NCI-H2029 (cell line): ENCODE results near the gene LRFN5.

Source experiments
- DNase-seq: peaks from one replicate; lab custom pipeline; 2025; lab: John Stamatoyannopoulos, UW

LRFN5 gene

DNA sequence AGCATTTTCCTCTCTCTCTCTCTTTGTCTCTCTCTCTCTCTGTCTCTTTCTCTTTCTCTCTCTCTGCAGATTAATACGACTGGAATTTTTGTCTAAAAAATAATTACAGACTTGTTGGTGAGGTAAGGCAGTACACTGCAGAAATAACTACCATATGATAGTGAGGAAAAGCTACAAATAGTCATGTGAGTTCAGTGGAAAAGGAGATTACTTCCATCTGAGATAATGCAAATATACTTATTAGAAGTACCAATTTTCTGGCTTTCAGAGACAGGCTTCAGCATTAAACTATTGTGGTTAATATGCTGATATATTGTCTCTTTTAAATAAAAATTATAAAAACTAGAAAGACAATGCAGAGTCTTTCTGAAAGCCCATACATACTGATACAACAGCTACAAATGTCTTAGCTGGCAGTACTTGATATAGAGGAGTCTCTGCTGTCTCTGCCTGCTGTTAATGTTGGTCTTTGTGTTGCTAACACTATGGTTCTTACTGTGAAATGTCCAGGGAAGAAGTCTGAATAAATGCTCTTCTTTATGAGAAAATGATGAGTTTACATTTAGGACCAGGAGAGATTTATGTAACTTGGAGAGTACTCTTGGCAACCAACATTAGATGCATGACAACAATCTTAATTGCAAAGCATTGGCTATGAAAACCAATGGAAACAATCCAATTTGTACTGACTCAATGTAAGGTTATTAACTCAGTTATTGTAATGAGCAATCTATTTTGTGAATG, 167.0 kb downstream of the LRFN5 start:
- DNase-seq: no peak

DNA sequence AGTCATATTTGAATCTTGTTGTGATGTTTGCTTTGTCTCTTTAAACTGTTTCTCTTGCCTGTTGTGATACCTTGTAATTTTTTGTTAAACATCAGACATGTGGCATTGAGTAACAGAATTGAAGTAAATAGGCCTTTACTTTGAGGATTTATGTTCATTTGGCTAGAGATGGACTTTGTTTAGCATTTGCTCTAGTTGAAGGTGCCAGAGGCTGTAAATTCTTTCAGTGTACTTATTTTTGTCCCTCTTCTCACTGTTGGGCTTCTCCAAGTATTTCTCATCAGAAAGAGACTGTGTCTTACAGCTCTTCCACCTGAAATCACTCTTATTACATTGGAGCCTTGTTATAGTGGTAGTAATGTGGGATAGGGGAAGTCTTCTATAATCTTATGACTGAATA, 175.8 kb downstream of the LRFN5 start:
- DNase-seq: no peak

DNA sequence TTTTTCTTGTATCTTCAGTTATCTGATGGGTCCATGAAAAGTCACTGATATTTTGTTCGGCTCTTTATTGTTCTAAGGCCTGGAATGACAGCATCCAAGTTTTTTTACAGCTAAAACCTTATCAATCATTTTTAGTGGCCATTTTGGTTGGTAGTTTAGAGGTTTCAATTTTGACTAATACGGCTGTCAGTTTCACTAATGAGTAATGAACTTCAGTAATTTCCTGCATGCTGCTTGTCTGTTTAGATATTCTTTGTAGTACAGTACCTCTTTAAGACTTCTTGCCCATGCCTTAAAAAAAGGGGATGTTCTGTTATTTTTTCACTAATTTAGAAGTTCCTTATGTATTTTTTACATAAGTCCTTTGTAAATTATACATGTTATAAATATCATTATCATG, 176.7 kb downstream of the LRFN5 start:
- no peak for DNase-seq

DNA sequence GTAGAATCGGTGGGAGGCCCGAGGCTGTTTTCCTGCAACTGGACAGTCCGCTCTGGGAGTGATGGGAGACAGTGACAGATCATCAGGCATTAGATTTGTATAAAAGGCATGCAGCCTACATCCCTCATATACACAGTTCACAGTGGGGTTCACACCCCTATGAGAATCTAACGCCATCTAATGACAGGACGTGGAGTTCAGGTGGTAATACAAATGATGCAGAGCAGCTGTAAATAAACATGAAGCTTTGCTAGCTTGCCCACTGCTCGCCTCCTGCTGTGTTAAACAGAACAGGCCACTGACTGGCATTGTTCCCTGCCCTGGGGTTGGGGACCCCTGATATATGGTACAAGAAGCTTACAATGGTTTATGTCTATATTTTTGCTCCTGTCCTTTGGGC, 179.0 kb downstream of the LRFN5 start:
- DNase-seq: no peak

DNA sequence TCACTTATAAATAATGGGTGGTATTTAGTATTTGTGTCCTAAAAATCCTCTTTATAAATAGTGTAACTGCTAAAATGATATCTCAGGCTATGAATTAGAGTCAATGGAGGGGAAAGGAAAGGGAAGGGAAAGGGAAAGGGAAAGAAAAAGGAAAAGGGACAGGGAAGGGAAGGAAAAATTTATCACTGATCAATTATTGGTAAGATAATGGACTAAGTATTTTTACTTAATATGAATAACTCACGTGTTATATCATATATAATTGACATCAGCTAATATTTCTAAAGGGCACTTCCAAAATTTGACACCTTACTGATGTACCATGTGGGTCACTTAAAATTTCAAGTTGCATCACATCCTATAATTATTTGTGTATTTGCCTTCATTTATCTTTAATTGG, 193.1 kb downstream of the LRFN5 start:
- DNase-seq: no peak

DNA sequence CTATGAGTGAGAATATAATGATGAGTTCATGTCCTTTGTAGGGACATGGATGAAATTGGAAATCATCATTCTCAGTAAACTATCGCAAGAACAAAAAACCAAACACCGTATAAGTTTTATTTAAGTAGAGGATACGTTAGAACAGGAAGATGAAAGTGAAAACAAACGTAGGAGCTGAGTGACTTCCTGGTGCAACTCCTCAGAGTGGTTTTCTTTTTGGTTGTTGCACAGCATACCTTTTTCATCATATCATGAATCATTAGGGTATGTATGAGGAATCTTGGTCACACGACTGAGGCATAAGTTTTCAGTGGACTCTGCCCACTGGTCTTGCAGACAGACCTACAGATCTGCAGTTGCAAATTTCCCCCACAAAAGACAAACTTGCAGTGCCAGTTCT, 199.0 kb downstream of the LRFN5 start:
- no peak for DNase-seq

DNA sequence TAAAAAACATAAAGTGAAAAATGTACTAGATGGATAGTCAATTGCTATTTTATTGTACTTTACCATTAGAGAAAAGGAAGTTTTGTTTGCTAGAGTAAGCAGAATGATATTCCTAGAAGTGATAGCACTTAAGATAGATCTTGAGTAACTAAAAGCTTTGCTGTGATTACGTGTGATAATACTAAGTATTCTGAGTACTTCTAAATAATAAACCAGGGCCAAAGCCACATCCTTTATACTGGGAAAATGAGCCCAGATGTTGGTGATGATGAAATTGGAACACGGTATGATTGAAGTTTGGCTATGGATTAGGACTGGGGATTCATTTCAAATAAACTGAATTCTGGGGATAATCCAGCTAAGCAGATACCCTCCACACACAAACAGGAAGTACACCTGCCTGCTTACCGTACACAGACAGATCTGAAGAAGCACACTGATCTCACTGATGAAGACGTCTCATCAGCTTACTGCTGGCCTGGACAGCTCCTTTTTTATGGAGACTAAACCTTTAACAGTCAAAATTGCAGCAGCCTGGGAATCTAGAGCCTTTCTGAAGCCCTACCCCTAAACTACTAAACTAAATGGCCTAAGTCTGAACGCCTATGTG, 199.8 kb downstream of the LRFN5 start:
- DNase-seq: no peak

DNA sequence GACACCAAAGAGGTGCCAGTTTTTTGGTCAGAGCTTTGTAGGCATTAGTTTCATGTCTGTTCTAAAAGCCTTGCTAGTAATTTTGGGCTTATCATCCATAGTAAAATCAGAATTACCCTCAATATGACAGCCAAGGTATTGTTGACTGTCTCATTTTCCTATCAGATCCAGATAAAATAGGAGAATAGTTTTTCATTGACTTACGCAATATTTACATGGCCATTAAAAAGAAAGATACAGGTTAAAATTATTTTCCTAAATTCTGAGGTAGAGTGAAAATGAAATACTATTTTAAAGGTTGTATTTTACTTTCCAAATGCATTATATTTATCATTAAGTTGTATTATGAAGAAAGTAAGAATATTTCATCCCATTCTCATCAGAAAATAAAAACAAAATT, 203.7 kb downstream of the LRFN5 start:
- DNase-seq: no peak

DNA sequence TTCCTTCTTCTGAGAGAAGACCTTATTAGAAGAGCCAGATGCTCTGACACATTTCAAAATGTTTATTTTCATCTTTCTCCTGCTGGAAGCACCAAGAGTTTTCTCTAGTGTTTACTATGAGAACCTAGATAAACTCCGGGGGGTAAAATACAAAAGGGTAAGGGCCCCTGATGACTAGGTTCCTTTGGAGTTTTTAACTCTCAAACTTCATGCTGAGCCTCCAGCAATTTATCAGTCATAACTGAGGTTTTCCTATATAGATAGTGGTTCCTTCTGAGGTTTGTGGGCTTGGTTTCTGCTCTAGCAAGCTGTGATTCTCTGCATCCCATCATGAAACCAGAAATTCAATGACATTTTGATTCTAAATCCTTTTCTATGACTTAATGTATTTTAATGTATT, 210.9 kb downstream of the LRFN5 start:
- DNase-seq: no peak

DNA sequence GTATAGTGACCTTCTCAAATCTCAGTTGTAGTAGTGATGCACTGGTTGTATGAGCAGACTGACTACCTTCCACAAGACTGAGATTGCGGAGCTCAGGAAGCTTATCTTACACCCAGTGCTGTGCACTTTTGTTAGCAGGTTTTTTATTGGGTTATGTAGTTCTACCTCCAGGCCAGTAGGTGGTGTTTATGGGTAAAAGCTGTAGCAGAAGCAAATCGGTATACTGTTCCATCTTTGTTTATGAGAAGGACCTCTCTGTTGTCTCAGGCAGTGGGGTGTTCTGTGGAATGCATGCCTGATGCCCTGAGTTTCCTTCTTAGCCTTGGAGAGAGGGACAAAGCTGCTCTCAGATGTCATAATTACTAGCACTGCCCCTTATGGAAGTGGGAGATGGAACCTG, 217.8 kb downstream of the LRFN5 start:
- DNase-seq: no peak

DNA sequence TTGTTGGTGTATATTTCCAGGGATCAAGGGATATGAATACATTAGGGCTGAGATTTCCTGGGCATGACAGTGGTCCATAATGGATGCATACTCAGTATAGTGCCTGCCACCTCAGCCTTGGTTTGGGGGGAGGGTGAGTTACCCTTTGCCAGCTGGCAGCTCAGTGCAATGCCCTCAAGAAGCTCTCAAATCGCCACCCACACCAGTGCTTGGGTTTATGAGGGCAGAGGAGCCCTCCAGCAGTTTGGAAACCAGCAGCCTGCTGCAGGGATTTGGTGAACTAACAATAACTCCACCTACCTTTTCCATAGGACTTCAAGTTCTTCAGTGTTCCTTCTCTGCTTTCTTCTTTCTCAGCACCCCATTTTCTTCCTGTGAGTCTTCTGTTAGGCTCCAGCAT, 218.9 kb downstream of the LRFN5 start:
- no peak for DNase-seq

DNA sequence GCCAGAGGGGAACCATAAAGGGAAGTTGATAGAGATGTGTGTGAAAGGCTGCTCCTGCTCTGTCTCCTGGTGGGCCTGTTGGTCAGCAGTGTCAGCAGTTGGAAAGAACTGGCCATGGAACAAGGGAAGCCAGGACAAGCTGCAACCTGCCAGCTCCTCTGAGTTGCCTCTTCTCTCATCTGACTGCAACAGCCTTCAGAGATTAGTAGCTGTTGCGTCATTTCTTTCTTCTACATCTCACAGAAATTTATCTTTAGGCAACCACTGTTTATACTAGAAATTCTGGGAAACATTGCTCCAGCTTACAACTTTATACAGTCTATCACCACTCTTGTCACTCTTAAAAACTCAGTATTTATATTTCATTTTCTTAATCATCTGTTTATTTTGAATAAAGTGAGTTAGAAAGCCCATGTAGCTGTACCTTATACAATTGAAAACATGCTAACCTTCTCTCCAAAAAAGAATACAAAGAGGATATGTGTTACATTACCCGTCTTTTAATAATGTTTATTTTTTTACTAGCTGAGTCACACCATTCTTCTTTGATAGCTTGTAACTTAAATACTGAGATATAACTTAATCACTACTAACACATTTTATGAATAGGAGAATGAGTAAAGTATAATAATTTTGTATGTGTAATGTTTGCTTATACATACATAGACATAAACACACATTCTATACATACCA, 224.2 kb downstream of the LRFN5 start:
- no peak for DNase-seq

DNA sequence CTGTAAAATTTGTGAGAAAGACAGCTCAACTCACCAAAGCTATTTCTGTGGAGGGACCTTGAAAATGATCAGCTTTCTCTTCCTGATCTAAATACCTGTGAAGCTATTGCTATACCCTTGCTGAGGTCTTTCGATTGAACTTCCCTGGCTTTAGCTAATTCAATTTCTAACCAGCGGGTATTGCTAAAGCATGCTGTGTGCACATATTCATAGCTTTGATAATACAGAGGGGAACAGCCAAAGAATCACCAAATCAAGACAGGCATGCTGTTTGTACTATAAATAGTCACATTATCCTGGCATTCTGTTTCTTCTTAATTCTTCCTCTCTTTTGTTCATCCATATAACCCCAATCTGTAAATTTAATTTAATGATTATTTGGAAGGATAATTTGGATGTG, 233.0 kb downstream of the LRFN5 start:
- no peak for DNase-seq

DNA sequence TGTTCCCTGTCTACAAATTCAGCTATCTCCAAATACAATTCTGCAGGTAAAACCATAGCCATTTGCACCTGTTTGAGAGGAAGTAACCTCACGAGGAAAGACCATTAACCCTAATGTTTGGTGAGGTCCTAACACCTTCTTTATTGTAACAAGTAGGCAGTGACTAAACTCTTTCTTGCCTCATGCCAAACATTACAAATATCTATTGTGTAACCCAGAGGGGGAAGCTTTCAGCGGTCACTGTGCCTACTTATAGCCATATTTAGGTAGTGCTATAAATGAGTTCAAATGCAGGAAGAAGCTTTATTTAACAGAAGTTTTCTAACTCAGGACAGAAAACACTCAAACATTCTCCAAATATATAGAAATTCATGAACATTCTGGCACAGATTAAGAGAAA, 252.7 kb downstream of the LRFN5 start:
- no peak for DNase-seq

DNA sequence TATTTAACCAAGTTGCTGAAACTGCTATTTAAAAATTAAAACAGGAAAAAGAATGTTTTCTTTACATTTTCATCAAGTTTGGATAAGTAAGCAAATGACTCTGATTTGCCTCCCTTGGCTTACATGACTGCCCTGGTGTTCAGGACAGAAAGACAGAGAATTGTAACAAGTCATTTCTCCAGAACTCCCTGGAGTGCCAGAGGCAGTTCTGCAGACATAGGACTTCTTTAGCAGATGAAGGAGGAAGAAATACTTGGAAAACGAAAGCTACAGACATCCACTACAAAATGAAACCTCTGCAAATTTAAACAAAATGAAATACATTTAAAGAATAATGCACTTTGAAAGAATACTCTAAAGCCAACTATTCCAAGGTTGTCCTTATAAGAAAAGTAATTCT, 253.9 kb downstream of the LRFN5 start:
- no peak for DNase-seq

DNA sequence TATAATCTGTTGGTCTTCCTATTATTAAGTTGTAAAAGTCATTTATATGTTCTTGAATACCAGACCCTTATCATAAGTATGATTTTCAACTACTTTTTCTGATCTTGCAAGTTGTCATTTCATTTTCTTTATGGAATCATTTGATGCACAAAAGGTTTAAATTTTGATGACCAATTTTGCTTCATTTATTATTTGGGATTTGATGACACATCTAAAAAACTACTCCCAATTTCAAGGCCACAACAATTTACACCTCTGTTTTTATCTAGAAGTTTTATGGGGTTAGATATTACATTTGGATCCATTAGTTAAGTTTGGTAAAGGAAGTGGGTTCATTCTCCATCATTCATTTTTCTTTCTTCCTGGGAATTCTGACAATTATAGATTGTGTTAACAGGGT, 259.2 kb downstream of the LRFN5 start:
- DNase-seq: no peak

DNA sequence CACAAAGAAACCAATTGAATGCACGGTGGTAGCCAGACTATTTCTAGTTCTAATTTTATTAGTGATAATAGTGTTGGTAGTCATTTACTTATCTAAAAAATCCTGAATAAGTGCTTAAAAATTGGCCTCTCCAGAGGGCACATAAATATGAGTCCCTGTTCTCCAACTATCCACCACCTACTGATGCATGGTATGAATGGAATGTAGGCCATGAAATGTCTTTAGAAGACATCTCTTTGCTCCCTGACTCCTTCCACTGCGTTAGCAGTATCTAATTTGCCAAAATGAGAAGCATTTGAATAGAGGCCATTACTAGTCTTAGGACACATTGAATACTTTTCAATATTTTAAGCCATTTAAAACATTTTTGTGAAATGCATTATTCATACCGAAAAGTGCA, 261.7 kb downstream of the LRFN5 start:
- no peak for DNase-seq

DNA sequence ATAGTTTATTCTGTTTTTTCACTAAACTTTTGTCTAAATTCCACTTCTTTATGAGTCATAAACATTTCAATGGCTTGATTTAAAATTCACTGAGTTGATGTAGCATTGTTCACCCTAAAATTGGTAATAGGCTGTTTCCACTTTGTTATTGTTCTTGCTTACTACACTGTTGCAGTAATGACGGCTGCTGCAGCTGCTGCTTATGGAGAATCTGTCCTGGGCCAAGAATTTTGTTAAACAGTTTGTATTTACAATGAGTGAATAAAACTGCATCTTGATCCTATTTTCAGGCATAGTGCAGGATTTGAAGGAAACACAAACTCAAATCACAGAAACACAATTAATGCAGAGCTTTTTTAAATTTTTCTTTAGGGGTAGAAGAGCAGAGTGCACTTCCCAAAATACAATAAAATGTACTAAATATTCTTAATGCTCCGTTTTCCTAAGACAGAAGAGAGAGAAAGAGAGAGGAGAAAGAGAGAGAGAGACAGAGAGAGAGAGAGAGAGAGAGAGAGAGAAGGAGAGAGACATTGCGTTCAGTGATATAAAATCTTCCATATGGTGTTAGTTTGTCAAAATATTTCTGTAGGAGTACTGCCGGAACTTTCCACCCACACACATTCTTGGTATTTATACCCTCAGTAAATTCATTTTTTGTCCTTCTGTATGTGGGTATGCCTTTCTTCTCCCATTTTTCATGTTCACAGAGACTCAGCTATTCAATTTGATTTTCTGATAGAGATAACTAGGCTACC, 266.4 kb downstream of the LRFN5 start:
- no peak for DNase-seq

DNA sequence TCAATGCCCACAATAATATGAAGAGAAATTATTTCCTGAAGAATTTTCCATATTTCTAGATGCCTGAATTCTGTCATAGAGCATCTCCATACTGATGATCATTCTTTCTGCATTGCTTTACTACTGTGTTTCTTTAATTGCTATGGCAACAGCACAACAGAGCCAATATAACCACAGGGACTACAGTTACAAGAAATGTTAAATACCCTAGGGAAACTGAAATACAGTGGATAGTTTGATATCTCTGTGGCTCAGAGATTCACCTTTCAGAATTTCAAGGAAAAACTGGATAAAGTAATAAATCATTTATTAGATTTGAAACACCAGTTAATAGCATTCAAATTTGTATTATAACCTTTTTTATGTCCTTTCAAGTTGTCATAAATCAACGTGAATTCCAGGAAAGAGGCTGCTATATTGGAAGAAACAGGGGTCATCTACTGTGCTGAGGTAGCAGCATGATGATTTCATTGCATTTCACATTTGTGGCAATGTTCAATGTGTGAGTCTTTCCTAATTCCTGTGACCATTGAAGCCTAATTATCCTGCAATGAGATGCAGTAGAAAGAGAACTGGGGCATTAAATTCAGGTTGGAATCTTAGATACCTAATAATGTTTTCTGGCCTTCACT, 267.1 kb downstream of the LRFN5 start:
- no peak for DNase-seq

DNA sequence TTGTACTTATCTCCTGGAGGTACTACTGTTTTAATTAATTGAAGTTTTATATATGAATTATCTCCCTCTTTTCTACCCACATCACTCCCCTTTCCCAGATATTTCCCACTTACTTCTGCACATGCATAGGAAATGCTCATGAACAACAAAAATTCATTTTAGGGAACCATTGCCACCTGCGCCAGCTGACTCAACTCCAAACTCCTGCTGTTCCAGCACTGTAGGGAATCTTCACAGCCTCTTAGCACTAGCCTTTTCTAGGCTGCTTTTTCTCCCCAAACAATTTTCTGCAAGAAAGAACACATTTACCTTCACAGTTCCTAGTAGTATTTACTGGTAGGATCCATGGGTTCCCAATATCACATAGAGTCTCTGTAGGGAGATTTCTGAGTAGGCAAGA, 268.4 kb downstream of the LRFN5 start:
- DNase-seq: no peak

DNA sequence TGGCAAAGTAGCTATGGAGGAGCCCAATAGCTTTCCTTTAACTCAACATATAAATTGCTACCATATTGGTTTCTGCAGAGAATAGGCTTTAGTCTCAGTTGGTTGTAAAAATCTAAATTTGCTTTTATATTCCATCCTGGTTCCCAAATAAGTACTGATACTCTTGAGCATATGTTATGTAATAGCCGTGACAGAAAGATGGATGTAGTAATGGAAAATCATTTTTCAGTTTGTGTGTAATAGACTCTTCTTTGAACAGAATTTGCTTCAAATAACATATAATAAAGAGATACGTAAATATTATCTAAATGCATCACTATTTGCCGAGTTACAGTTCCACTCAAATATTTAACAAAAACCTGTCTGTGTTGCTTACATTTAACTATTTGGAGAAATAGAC, 271.6 kb downstream of the LRFN5 start:
- DNase-seq: no peak

DNA sequence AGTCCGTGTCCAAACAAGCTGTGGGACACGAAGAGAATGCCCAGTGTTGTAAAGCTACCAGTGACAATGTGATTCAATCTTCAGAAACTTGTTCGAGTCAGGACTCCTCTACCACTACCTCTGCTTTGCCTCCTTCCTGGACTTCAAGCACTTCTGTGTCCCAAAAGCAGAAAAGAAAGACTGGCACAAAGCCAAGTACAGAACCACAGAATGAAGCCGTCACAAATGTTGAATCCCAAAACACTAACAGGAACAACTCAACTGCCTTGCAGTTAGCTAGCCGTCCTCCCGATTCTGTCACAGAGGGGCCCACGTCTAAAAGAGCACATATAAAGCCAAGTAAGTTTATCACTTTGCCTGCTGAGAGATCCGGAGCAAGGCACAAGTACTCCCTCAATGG, 284.9 kb downstream of the LRFN5 start:
- no peak for DNase-seq
